ENCODE measurements around the gene CRAT. TPM values are rescaled to one million over a fixed set of nuclear protein-coding genes. Genes with fewer than 3 reads are reported as not detected.

Gene CRAT
- total RNA-seq, 2 donors from 2014 or later: 17.2 to 17.5 TPM

- Histone ChIP-seq H3K9ac (ENCODE audit: extremely low read depth, low read length, poor library complexity, severe bottlenecking) (no peak overlapping the region), H3K9me3 (ENCODE audit: control insufficient read depth, low read length) (no peaks in the 10 kb centered on the region), H3K4me3 (ENCODE audit: low read length) (no peak overlapping the region), H3K36me3 (ENCODE audit: control insufficient read depth, insufficient read depth, low read length) (no peaks in the 10 kb centered on the region), H3K27me3 (ENCODE audit: control insufficient read depth, insufficient read depth, low read length, poor library complexity, severe bottlenecking) (no peaks in the 10 kb centered on the region), H3K4me1 (ENCODE audit: control insufficient read depth, insufficient read depth, low read length) (no peaks in the 10 kb centered on the region), H3K27ac (ENCODE audit: low read depth, low read length) (no peak overlapping the region)
- no peak for DNase-seq
- 94 to 100% methylated on average over 9 to 13 of the region's 13 CpGs for WGBS, 2 experiments (ENCODE audit: insufficient coverage in 1 of 2, insufficient read length in 1 of 2)
- H3K27me3 Mint-ChIP-seq (ENCODE audit: insufficient read depth): peaks cover 12% of the 10 kb centered on the region
- no peak overlapping the region for H3K27ac Mint-ChIP-seq
- no peaks in the 10 kb centered on the region for H3K9me3 Mint-ChIP-seq
- H3K4me3 Mint-ChIP-seq: no peak overlapping the region
- TF ChIP-seq, protein P1, sequence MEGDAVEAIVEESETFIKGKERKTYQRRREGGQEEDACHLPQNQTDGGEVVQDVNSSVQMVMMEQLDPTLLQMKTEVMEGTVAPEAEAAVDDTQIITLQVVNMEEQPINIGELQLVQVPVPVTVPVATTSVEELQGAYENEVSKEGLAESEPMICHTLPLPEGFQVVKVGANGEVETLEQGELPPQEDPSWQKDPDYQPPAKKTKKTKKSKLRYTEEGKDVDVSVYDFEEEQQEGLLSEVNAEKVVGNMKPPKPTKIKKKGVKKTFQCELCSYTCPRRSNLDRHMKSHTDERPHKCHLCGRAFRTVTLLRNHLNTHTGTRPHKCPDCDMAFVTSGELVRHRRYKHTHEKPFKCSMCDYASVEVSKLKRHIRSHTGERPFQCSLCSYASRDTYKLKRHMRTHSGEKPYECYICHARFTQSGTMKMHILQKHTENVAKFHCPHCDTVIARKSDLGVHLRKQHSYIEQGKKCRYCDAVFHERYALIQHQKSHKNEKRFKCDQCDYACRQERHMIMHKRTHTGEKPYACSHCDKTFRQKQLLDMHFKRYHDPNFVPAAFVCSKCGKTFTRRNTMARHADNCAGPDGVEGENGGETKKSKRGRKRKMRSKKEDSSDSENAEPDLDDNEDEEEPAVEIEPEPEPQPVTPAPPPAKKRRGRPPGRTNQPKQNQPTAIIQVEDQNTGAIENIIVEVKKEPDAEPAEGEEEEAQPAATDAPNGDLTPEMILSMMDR (conservative IDR thresholded peaks at IDR 0.05): no peak
- H3K36me3 Mint-ChIP-seq (ENCODE audit: low read depth): peaks cover 6% of the 10 kb centered on the region
- H3K4me1 Mint-ChIP-seq: no peaks in the 10 kb centered on the region
Observed at GRCh38 chr9:129102095-129102525, 8.5 kb downstream of the CRAT start.

- Histone ChIP-seq H3K9ac (ENCODE audit: extremely low read depth, low read length, poor library complexity, severe bottlenecking) (no peak overlapping the region), H3K36me3 (ENCODE audit: control insufficient read depth, insufficient read depth, low read length) (no peaks in the 10 kb centered on the region), H3K27ac (ENCODE audit: low read depth, low read length) (no peak overlapping the region), H3K9me3 (ENCODE audit: control insufficient read depth, low read length) (no peaks in the 10 kb centered on the region), H3K27me3 (ENCODE audit: control insufficient read depth, insufficient read depth, low read length, poor library complexity, severe bottlenecking) (no peaks in the 10 kb centered on the region), H3K4me3 (ENCODE audit: low read length) (no peak overlapping the region), H3K4me1 (ENCODE audit: control insufficient read depth, insufficient read depth, low read length) (no peaks in the 10 kb centered on the region)
- DNase-seq: no peak
- H3K4me1 Mint-ChIP-seq: no peaks in the 10 kb centered on the region
- H3K36me3 Mint-ChIP-seq (ENCODE audit: low read depth): peaks cover 3% of the 10 kb centered on the region
- no peaks in the 10 kb centered on the region for H3K9me3 Mint-ChIP-seq
- WGBS, 2 experiments (ENCODE audit: insufficient coverage in 1 of 2, insufficient read length in 1 of 2): 82 to 92% methylated on average over 7 of the region's 7 CpGs
- TF ChIP-seq, protein P1 (conservative IDR thresholded peaks at IDR 0.05): no peak
- no peak overlapping the region for H3K4me3 Mint-ChIP-seq
- peaks cover 12% of the 10 kb centered on the region for H3K27me3 Mint-ChIP-seq (ENCODE audit: insufficient read depth)
- H3K27ac Mint-ChIP-seq: no peak overlapping the region
Observed at GRCh38 chr9:129101279-129101678, 9.3 kb downstream of the CRAT start.

- no peaks in the 10 kb centered on the region for H3K9me3 ChIP-seq (ENCODE audit: control insufficient read depth, low read length)
- Mint-ChIP-seq H3K9me3 (no peaks in the 10 kb centered on the region), H3K27me3 (ENCODE audit: insufficient read depth) (peaks cover 12% of the 10 kb centered on the region), H3K4me3 (no peak overlapping the region), H3K4me1 (no peaks in the 10 kb centered on the region), H3K36me3 (ENCODE audit: low read depth) (peaks cover 3% of the 10 kb centered on the region), H3K27ac (no peak overlapping the region)
- TF ChIP-seq, protein P1 (conservative IDR thresholded peaks at IDR 0.05): peak; percentile 49
- 79 to 95% methylated on average over 12 to 28 of the region's 28 CpGs for WGBS, 2 experiments (ENCODE audit: insufficient coverage in 1 of 2, insufficient read length in 1 of 2)
- no peaks in the 10 kb centered on the region for H3K36me3 ChIP-seq (ENCODE audit: control insufficient read depth, insufficient read depth, low read length)
- H3K27me3 ChIP-seq (ENCODE audit: control insufficient read depth, insufficient read depth, low read length, poor library complexity, severe bottlenecking): no peaks in the 10 kb centered on the region
- DNase-seq: peak; percentile 72
- no peak overlapping the region for H3K27ac ChIP-seq (ENCODE audit: low read depth, low read length)
- H3K4me1 ChIP-seq (ENCODE audit: control insufficient read depth, insufficient read depth, low read length): no peaks in the 10 kb centered on the region
- no peak overlapping the region for H3K9ac ChIP-seq (ENCODE audit: extremely low read depth, low read length, poor library complexity, severe bottlenecking)
- H3K4me3 ChIP-seq (ENCODE audit: low read length): no peak overlapping the region
Observed at GRCh38 chr9:129100383-129101169, 10.0 kb downstream of the CRAT start.
